ENCODE measurements around the gene GADD45G. TPM values are rescaled to one million over a fixed set of nuclear protein-coding genes. Genes with fewer than 3 reads are reported as not detected.

GADD45G gene
- total and polyA plus RNA-seq, 10 of the 15 experiments (the other 5 are each of a cell fraction or from before 2014, with no cell fraction given) = 0.07 to 1.00 (median 0.29) TPM; not detected in 4

DNA sequence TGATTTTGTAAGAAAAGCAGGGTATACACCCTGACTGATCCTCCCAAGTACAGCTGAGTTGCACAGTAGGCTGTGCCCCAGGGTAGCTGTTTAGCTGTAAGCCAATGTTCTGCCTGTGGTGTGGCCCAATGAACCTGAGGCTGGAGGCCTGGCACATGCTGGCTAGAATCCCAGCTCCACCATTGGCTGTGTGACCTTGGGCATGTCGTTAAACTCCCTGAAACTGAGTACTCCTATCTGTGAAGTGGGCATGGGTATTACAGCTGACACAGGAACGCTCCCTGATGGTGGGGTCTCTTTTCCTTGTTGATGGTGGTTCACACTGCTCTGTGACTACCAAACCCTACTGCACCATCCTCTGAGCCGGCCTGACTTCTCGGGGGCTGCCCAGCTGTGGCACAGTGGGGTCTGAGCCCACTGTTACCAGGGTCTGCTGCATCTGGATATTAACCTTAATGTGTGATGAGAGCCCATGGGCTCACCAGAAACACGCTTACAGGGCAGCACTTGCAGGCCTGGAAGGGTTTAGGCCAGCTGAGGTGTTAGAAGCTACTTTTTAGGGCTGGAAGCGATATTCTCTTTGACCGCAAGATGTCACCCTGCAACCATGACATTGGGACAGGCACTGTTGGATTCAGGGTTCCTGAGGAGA is 7.0 kb upstream of the GADD45G start (continued):
- TF ChIP-seq NR2C2 (IDR thresholded peaks at IDR 0.05; ENCODE audit: borderline replicate concordance, control insufficient read depth, insufficient read length, low read depth) (no peak), NR2F1 (conservative IDR thresholded peaks at IDR 0.05) (no peak), IKZF1 (conservative IDR thresholded peaks at IDR 0.05) (no peak), MYC (IDR thresholded peaks at IDR 0.05; ENCODE audit: insufficient read depth, insufficient read length, insufficient replicate concordance, low read length, severe bottlenecking) (no peak), HDAC2 (IDR thresholded peaks at IDR 0.05) (no peak), RUNX3 (IDR thresholded peaks at IDR 0.05; ENCODE audit: low read length) (peak; percentile 55), IKZF2 (IDR thresholded peaks at IDR 0.05) (no peak), EP300 (IDR thresholded peaks at IDR 0.05; ENCODE audit: borderline replicate concordance in 1 of 2, control insufficient read depth in 1 of 2, low read depth in 2 of 2, low read length in 2 of 2) (no peak)

DNA sequence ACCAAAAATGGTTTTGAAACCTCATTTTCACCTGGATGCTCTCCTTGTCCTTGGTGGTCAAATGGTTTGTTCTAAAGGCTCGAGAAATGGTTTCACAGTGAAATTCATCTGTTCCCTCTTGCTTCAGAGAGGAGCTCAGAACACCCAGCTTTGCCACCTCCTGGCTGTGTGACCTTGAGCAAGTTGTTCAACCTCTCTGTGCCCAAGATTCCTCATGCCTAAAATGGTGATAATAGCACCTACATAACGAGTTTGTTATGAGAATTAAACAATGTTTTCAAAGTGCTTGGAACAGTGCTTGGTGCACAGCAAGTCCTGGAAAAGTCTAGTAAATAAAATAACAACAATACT is 6.5 kb upstream of the GADD45G start:
- no peak overlapping the region for H3K4me3 ChIP-seq
- FAIRE-seq = no peak
- H3K27me3 ChIP-seq (replicated peaks in 1 of 2; ENCODE audit: control insufficient read depth in 2 of 2, insufficient read depth in 2 of 2, low read length in 1 of 2) = peaks cover 3 to 8% of the 10 kb centered on the region in 2 experiments
- H3K27ac ChIP-seq (ENCODE audit: control insufficient read depth, insufficient read depth) = no peak overlapping the region
- peaks cover 3% of the 10 kb centered on the region for H3K4me1 ChIP-seq (ENCODE audit: control insufficient read depth, insufficient read depth, low read length)
- 0% methylated on average over 2 of the region's 2 CpGs for whole genome bisulfite sequencing (ENCODE audit: insufficient coverage, insufficient replicate concordance, low lambda C conversion rate, missing lambda C conversion rate)
- no TSS peak for BruUV-seq (replicated peaks)
- H3K36me3 ChIP-seq (ENCODE audit: control insufficient read depth in 2 of 2, insufficient read depth in 2 of 2, low read length in 1 of 2) = no peaks in the 10 kb centered on the region
- H3K4me2 ChIP-seq (ENCODE audit: control insufficient read depth, insufficient read depth) = no peak overlapping the region
- ChIA-PET SMC1A (ENCODE audit: uncharacterized antibody, unreplicated experiment) (interaction anchor here (0.6 to 3.5 kb wide), 29 partner anchors 17 to 1311 kb away, joined by 3 to 32 read pairs (median 3); no protein-coding TSS in a partner anchor), RAD21 (ENCODE audit: unreplicated experiment) (interaction anchor here (0.5 to 2.4 kb wide), 30 partner anchors 10 to 629 kb away, joined by 3 to 37 read pairs (median 4); no protein-coding TSS in a partner anchor), CTCF (interaction anchor here (0.6 to 10.1 kb wide), 66 partner anchors 9 to 1275 kb away, joined by 3 to 282 read pairs (median 4); no protein-coding TSS in a partner anchor), POLR2A (interaction anchor here (1.4 kb wide), 1 partner anchor 502 kb away, joined by 4 read pairs; no protein-coding TSS in a partner anchor)
- H2AFZ ChIP-seq (ENCODE audit: control insufficient read depth, low read depth, low read length) = no peak overlapping the region
- no peak overlapping the region for H3K9ac ChIP-seq (ENCODE audit: control insufficient read depth, insufficient read depth, low read length)
- in situ Hi-C loops (cut with MboI) (loop anchor here (10.0 to 25.0 kb wide), 3 partner anchors 606 to 1264 kb away; no protein-coding TSS in a partner anchor), intact Hi-C loops (cut with micrococcal nuclease; ENCODE audit: unreplicated experiment) (loop anchor here (1.0 to 10.0 kb wide), 2 partner anchors 504 to 1166 kb away; no protein-coding TSS in a partner anchor)
- DNase-seq (ENCODE audit: low read depth, low spot score) = no peak
- H3K79me2 ChIP-seq (ENCODE audit: control insufficient read depth, insufficient read depth, low read length) = no peaks in the 10 kb centered on the region
- ATAC-seq = no peak
- no peaks in the 10 kb centered on the region for H3K9me3 ChIP-seq (replicated peaks; ENCODE audit: control insufficient read depth, insufficient read depth, low read length)
- H4K20me1 ChIP-seq (ENCODE audit: control insufficient read depth, insufficient read depth) = no peaks in the 10 kb centered on the region
- peak; percentile 69 for TF ChIP-seq SMARCA5 (IDR thresholded peaks at IDR 0.05)
- no peak for TF ChIP-seq MTA3 (IDR thresholded peaks at IDR 0.05; ENCODE audit: borderline replicate concordance, low read length)

All from GM12878 (cell line).